ENCODE data around the gene SLC6A18.

Gene SLC6A18

DNA sequence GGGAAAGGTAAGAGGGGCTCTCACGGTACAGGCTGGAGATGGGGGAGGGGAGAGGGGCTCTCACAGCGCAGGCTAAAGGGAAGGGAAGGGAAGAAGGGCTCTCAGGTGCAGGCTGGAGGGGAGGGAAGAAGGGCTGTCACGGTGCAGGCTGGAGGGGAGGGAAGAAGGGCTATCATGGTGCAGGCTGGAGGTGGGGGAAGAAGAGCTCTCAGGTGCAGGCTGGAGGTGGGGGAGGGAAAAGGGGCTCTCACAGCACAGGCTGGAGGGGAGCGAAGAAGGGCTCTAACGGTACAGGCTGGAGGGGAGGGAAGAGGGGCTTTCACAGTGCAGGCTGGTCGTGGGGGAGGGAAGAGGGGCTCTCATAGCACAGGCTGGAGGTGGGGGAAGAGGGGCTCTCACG lies 4.6 kb downstream of the SLC6A18 start:
- H3K36me3 ChIP-seq (ENCODE audit: control insufficient read depth in 5 of 5, insufficient read depth in 5 of 5, low read length in 5 of 5) = no peaks in the 10 kb centered on the region
- H3K27me3 ChIP-seq (ENCODE audit: control insufficient read depth in 5 of 5, insufficient read depth in 4 of 5, low read length in 5 of 5) = peaks cover 25 to 42% (median 29%) of the 10 kb centered on the region in 5 donors
- no peaks in the 10 kb centered on the region for H3K4me1 ChIP-seq (ENCODE audit: control insufficient read depth in 5 of 5, insufficient read depth in 5 of 5, low read length in 5 of 5)
- no peak overlapping the region for H3K4me3 ChIP-seq (ENCODE audit: low read depth in 1 of 5, low read length in 5 of 5)
- no peak overlapping the region for H3K9ac ChIP-seq (ENCODE audit: low read length in 5 of 5)
- no peak overlapping the region for H3K27ac ChIP-seq (ENCODE audit: low read depth, low read length)
- peaks cover 0 to 9% (median 3%) of the 10 kb centered on the region in 5 donors for H3K9me3 ChIP-seq (ENCODE audit: control insufficient read depth in 5 of 5, low read length in 5 of 5)

DNA sequence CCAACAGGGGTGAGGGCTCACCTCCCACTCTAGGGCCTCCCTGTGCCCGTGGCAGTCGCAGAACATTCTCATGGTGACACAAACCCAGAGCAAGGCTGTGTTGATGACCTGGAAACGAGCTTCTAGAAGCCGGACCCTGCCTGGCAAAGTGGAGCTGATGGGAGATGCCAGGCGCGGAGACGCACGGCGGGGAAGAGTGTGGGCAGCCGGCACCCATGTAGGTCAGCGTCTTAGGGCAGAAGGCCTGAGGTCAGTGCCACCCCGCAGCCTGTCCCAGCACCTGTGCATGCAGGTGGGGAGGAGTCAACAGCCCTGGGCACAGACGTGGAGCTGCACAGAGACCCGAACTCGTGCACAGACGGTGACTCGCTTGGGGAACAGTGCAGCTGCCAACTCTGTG lies 5.4 kb downstream of the SLC6A18 start:
- Histone ChIP-seq H3K9me3 (ENCODE audit: control insufficient read depth in 5 of 5, low read length in 5 of 5) (peaks cover 4 to 16% (median 11%) of the 10 kb centered on the region in 5 donors), H3K9ac (ENCODE audit: low read length in 5 of 5) (no peak overlapping the region), H3K36me3 (ENCODE audit: control insufficient read depth in 5 of 5, insufficient read depth in 5 of 5, low read length in 5 of 5) (no peaks in the 10 kb centered on the region), H3K27me3 (ENCODE audit: control insufficient read depth in 5 of 5, insufficient read depth in 4 of 5, low read length in 5 of 5) (peaks cover 24 to 45% (median 27%) of the 10 kb centered on the region in 5 donors), H3K27ac (ENCODE audit: low read depth, low read length) (no peak overlapping the region), H3K4me3 (ENCODE audit: low read depth in 1 of 5, low read length in 5 of 5) (no peak overlapping the region), H3K4me1 (ENCODE audit: control insufficient read depth in 5 of 5, insufficient read depth in 5 of 5, low read length in 5 of 5) (no peaks in the 10 kb centered on the region)

DNA sequence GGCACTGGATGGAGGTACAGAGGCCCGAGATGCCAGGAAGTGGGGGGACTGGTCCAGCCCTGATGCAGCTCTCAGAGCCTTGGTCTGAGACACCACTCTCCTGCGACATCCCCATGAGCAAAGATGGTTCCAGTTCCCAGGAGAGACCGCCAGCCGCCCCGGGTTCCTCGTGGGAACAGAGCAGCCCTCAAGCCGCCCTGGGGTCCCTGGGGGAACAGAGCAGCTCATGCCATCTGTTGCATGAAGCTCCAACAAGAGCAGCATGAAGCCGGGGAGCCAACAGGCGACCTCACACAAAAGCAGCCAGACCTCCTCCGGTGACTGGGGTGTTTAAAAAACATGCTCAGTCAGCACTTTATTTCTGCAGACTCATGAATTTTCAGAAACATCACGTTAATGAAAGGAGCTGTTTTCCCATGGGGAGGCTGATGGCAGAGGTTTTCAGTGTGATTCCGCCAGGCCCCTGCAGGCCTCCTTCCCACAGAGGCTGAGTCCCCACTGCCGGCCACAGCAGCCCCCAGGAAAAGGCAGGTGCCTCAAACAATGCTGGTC lies 6.2 kb downstream of the SLC6A18 start:
- H3K4me1 ChIP-seq (ENCODE audit: control insufficient read depth in 5 of 5, insufficient read depth in 5 of 5, low read length in 5 of 5) = no peaks in the 10 kb centered on the region
- no peak overlapping the region for H3K27ac ChIP-seq (ENCODE audit: low read depth, low read length)
- H3K27me3 ChIP-seq (ENCODE audit: control insufficient read depth in 5 of 5, insufficient read depth in 4 of 5, low read length in 5 of 5) = peaks cover 22 to 43% (median 27%) of the 10 kb centered on the region in 5 donors
- no peaks in the 10 kb centered on the region for H3K36me3 ChIP-seq (ENCODE audit: control insufficient read depth in 5 of 5, insufficient read depth in 5 of 5, low read length in 5 of 5)
- peaks cover 9 to 25% (median 19%) of the 10 kb centered on the region in 5 donors for H3K9me3 ChIP-seq (ENCODE audit: control insufficient read depth in 5 of 5, low read length in 5 of 5)
- no peak overlapping the region for H3K9ac ChIP-seq (ENCODE audit: low read length in 5 of 5)
- no peak overlapping the region for H3K4me3 ChIP-seq (ENCODE audit: low read depth in 1 of 5, low read length in 5 of 5)

DNA sequence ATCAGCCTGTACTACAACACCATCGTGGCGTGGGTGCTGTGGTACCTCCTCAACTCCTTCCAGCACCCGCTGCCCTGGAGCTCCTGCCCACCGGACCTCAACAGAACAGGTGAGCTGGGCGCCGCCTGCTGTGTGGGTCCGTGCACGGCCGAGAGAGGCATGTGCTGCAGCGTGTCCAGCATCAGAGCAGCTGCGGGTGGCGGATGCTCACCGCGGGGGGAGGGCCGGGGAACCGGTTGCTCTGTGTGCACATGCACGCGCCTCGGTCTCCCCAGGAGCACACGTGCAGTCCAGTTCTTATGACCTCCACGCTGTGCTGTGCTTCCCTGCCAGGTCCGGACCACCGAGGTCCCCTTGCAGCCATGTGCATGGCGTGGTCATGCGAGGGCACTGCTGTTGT lies 7.6 kb downstream of the SLC6A18 start:
- Histone ChIP-seq H3K36me3 (ENCODE audit: control insufficient read depth in 5 of 5, insufficient read depth in 5 of 5, low read length in 5 of 5) (no peaks in the 10 kb centered on the region), H3K4me3 (ENCODE audit: low read depth in 1 of 5, low read length in 5 of 5) (no peak overlapping the region), H3K27ac (ENCODE audit: low read depth, low read length) (no peak overlapping the region), H3K9ac (ENCODE audit: low read length in 5 of 5) (no peak overlapping the region), H3K4me1 (ENCODE audit: control insufficient read depth in 5 of 5, insufficient read depth in 5 of 5, low read length in 5 of 5) (no peaks in the 10 kb centered on the region), H3K9me3 (ENCODE audit: control insufficient read depth in 5 of 5, low read length in 5 of 5) (peaks cover 9 to 31% (median 28%) of the 10 kb centered on the region in 5 donors), H3K27me3 (ENCODE audit: control insufficient read depth in 5 of 5, insufficient read depth in 4 of 5, low read length in 5 of 5) (peaks cover 22 to 39% (median 27%) of the 10 kb centered on the region in 5 donors)

DNA sequence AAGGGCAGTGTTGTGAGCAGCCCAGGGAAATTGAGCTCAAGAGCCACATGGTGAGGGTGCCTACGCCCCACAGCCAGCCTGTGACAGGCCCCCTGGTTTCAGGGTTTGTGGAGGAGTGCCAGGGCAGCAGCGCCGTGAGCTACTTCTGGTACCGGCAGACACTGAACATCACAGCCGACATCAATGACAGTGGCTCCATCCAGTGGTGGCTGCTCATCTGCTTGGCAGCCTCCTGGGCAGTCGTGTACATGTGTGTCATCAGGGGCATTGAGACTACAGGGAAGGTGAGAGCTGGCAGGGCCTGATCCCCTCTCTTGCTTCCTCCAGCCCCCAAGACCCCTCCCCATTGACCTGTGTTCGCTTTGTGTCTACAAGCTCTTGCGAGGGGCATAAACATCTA lies 10.2 kb downstream of the SLC6A18 start:
- no peak overlapping the region for H3K9ac ChIP-seq (ENCODE audit: low read length in 5 of 5)
- no peaks in the 10 kb centered on the region for H3K4me1 ChIP-seq (ENCODE audit: control insufficient read depth in 5 of 5, insufficient read depth in 5 of 5, low read length in 5 of 5)
- peaks cover 9 to 31% (median 28%) of the 10 kb centered on the region in 5 donors for H3K9me3 ChIP-seq (ENCODE audit: control insufficient read depth in 5 of 5, low read length in 5 of 5)
- peak overlapping the region in 2 of 5 donors; percentile 2 to 31 for H3K4me3 ChIP-seq (ENCODE audit: low read depth in 1 of 5, low read length in 5 of 5)
- H3K27ac ChIP-seq (ENCODE audit: low read depth, low read length) = no peak overlapping the region
- peaks cover 8 to 21% (median 16%) of the 10 kb centered on the region in 5 donors for H3K27me3 ChIP-seq (ENCODE audit: control insufficient read depth in 5 of 5, insufficient read depth in 4 of 5, low read length in 5 of 5)
- no peaks in the 10 kb centered on the region for H3K36me3 ChIP-seq (ENCODE audit: control insufficient read depth in 5 of 5, insufficient read depth in 5 of 5, low read length in 5 of 5)

DNA sequence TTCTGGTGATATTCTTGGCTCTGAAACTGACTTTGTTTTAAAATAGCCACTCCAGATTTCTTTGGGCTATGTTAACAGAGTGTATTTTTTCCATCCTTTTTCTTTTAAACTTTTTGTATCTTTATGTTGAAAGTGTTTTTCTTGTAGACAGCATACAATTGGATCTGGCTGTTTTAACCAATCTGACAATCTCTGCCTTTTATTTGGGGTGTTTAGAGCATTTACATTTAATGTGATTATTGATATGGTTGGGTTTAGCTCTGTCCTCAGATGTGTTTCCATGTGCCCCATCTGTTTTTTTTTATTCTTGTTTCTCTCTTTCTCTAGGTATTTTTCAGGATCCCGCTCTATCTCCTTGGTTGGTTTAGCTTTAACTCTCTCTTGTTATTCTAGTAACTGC lies 10.7 kb downstream of the SLC6A18 start:
- Histone ChIP-seq H3K36me3 (ENCODE audit: control insufficient read depth in 5 of 5, insufficient read depth in 5 of 5, low read length in 5 of 5) (no peaks in the 10 kb centered on the region), H3K4me1 (ENCODE audit: control insufficient read depth in 5 of 5, insufficient read depth in 5 of 5, low read length in 5 of 5) (no peaks in the 10 kb centered on the region), H3K9ac (ENCODE audit: low read length in 5 of 5) (no peak overlapping the region), H3K27ac (ENCODE audit: low read depth, low read length) (no peak overlapping the region), H3K27me3 (ENCODE audit: control insufficient read depth in 5 of 5, insufficient read depth in 4 of 5, low read length in 5 of 5) (peaks cover 5 to 17% (median 12%) of the 10 kb centered on the region in 5 donors), H3K4me3 (ENCODE audit: low read depth in 1 of 5, low read length in 5 of 5) (peak overlapping the region in 1 of 5 donors; percentile 31), H3K9me3 (ENCODE audit: control insufficient read depth in 5 of 5, low read length in 5 of 5) (peaks cover 9 to 31% (median 28%) of the 10 kb centered on the region in 5 donors)

DNA sequence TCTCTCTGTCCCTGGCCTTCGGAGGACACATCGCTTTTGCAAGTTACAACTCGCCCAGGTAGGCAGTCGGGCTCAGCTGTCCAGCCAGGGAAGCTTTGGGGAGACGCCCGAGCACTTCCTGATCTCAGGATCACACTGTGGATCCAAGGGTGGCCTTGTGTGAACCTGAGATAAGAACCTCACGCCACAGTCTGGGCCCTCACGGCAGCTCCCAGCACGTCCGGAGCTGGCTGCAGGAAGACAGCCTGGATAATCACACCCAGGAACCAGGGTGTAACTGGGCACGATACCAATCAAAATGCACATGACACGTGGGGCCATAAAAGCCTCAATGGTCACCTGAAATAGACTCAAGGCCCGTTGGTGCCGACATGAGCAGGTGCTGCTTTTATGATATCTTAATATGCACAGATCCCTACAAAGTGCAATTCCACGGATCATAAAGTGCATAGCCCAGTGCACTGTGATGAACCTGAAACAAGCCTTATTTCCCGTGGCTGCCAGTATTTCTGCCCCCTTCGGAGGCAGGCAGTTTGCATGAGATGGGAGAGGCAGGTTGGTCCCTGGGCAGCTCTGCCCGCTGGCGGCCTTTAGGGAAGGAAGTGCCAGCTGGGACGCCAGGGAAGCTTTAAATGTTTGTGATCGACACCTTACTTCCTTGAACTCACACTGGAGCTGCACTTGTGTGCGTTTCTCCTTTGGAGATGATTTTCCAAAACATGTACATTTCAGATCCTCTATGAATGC lies 14.5 kb downstream of the SLC6A18 start:
- H3K4me3 ChIP-seq (ENCODE audit: low read depth in 1 of 5, low read length in 5 of 5) = no peak overlapping the region
- no peaks in the 10 kb centered on the region for H3K36me3 ChIP-seq (ENCODE audit: control insufficient read depth in 5 of 5, insufficient read depth in 5 of 5, low read length in 5 of 5)
- H3K27me3 ChIP-seq (ENCODE audit: control insufficient read depth in 5 of 5, insufficient read depth in 4 of 5, low read length in 5 of 5) = peaks cover 0 to 19% (median 14%) of the 10 kb centered on the region in 5 donors

DNA sequence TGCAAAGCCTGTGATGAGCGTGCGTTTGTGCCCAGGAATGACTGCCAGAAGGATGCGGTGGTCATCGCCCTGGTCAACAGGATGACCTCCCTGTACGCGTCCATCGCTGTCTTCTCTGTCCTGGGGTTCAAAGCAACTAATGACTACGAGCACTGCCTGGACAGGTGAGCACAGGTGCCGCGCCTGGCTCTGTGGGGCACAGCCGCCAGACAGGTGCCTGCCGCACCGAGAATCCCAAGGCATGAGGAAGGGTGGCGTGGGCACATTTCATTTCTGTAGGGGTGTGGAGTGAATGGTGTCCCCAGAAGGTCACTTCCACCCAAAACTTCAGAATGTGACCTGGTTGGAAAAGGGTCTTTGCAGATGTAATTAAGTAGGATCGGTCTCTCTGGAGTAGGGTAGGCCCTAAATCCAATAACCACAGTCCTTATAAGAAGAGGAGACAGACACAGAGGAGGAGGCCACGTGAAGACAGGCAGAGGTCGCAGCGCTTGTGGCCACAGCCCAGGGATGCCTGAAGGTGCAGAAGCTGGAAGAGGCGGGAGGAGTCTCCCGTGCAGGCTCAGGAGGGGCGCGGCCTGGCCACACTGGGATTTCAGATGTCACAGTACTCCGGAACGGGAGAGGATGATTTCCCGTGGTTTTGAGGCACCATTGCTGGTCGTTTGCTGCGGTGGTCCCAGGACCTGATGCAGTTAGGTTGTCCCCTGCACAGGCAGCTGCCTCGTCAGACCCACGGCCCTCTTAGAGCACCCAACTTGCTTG lies 15.5 kb downstream of the SLC6A18 start:
- Histone ChIP-seq H3K9me3 (ENCODE audit: control insufficient read depth in 5 of 5, low read length in 5 of 5) (peaks cover 4 to 19% (median 11%) of the 10 kb centered on the region in 5 donors), H3K27ac (ENCODE audit: low read depth, low read length) (no peak overlapping the region), H3K36me3 (ENCODE audit: control insufficient read depth in 5 of 5, insufficient read depth in 5 of 5, low read length in 5 of 5) (no peaks in the 10 kb centered on the region), H3K27me3 (ENCODE audit: control insufficient read depth in 5 of 5, insufficient read depth in 4 of 5, low read length in 5 of 5) (peaks cover 6 to 27% (median 23%) of the 10 kb centered on the region in 5 donors), H3K9ac (ENCODE audit: low read length in 5 of 5) (no peak overlapping the region), H3K4me1 (ENCODE audit: control insufficient read depth in 5 of 5, insufficient read depth in 5 of 5, low read length in 5 of 5) (no peaks in the 10 kb centered on the region), H3K4me3 (ENCODE audit: low read depth in 1 of 5, low read length in 5 of 5) (no peak overlapping the region)

More for the DNA sequence above, 14.5 kb downstream of the SLC6A18 start:
- Histone ChIP-seq H3K27ac (ENCODE audit: low read depth, low read length) (no peak overlapping the region), H3K9me3 (ENCODE audit: control insufficient read depth in 5 of 5, low read length in 5 of 5) (peaks cover 9 to 29% (median 21%) of the 10 kb centered on the region in 5 donors), H3K9ac (ENCODE audit: low read length in 5 of 5) (no peak overlapping the region), H3K4me1 (ENCODE audit: control insufficient read depth in 5 of 5, insufficient read depth in 5 of 5, low read length in 5 of 5) (no peaks in the 10 kb centered on the region)

DNA sequence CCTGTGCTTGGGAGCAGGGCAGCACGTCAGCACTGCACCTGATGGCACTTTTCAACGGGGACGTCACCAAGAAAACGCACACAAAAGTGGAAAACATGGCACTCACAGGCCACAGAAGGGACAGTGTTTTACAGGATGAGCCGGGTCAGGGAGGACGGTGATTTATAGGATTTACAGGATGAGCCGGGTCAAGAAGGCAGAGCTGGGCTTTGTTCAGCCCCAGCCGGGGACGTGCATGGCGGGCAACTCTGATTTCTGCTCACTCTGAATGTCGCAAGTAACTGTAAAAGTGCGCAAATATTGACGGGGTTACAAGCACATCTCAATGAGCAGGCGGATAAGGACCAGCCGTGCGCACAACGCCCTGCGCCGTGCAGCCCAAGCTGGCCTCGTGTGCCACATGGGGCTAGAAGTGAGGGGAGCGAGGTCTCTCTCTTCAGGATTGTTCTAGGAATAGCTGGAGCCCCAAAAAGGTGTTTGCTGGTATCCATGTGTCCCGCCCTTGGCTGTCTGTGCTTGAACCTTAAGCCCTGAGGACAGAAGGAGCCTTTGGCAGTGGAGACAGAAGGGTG lies 16.4 kb downstream of the SLC6A18 start:
- Histone ChIP-seq H3K4me1 (ENCODE audit: control insufficient read depth in 5 of 5, insufficient read depth in 5 of 5, low read length in 5 of 5) (no peaks in the 10 kb centered on the region), H3K9me3 (ENCODE audit: control insufficient read depth in 5 of 5, low read length in 5 of 5) (peaks cover 0 to 10% (median 2%) of the 10 kb centered on the region in 5 donors), H3K27ac (ENCODE audit: low read depth, low read length) (no peak overlapping the region), H3K36me3 (ENCODE audit: control insufficient read depth in 5 of 5, insufficient read depth in 5 of 5, low read length in 5 of 5) (no peaks in the 10 kb centered on the region), H3K4me3 (ENCODE audit: low read depth in 1 of 5, low read length in 5 of 5) (no peak overlapping the region), H3K27me3 (ENCODE audit: control insufficient read depth in 5 of 5, insufficient read depth in 4 of 5, low read length in 5 of 5) (peaks cover 8 to 35% (median 26%) of the 10 kb centered on the region in 5 donors), H3K9ac (ENCODE audit: low read length in 5 of 5) (no peak overlapping the region)
